AG04449 (cell line): Measurements from ENCODE around the gene TOR2A.

Experiments
- CTCF ChIA-PET: fragments of 350-600 bp; formaldehyde crosslinking; extraction: SDS; loops from one replicate; lab custom pipeline; 2021; ENCODE audit warnings: antibody characterized with exemption; lab: Yijun Ruan, JAX
- POLR2A ChIA-PET: fragments of 400-600, 350-600 bp; formaldehyde crosslinking; extraction: SDS; loops from one replicate; lab custom pipeline; 2020; ENCODE audit warnings: antibody characterized with exemption, inconsistent platforms; lab: Yijun Ruan, JAX
- DNase-seq: peaks from one replicate; pipeline ENCODE4 v3.0.0-alpha.2; 2010; ENCODE audit warnings: low read depth, low spot score
- H3K4me3 ChIP-seq: 2 replicates; pipeline ENCODE4 v1.5.1; 2011; ENCODE audit warnings: low read depth, mild to moderate bottlenecking, control low read depth, low read length
- TF ChIP-seq, protein P1 (sequence below): IDR thresholded peaks from one replicate; pipeline ENCODE4 v1.5.1; 2011; ENCODE audit warnings: mild to moderate bottlenecking, moderate library complexity, low read length, control low read depth, inconsistent platforms; ENCODE audit not compliant: insufficient read depth; ENCODE audit errors: missing control alignments

The TOR2A gene

DNA sequence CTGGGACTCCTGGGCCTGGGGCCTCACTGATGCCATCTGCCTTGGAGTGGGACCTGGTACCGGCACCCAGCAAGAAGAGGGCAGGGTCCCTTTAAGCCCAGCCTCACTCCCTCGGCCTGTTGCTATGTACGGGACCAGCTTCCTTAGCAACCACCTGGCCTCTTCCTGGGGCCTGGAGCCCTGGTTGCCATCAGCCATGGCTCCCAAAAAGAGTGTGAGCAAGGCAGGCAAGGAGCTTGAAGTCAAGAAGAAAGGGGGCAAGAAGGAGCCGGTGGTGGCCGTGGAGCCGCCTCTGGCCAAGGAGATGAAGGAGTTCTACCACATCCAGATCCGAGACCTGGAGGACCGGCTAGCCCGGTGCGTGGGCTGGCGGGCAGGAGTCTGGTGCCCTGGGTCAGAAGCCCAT is 28.3 kb downstream of the TOR2A start, which contains the start of gene CFAP157:
Gene CFAP157, plus strand, starts transcription at position 153 of the 406 bp plus-strand sequence. Its CDS starts 44 bp downstream, at position 197.
- ChIA-PET CTCF (interaction anchor here (1.5 kb wide), 1 partner anchor 28 kb away, joined by 5 read pairs; the partner anchor contains the start of gene TOR2A), POLR2A (interaction anchor here (1.1 kb wide), 1 partner anchor 94 kb away, joined by 3 read pairs; the partner anchor contains the start of gene STXBP1)
- no peak within 1 kb of the TSS for H3K4me3 ChIP-seq
- DNase-seq: no peak
- TF ChIP-seq, protein P1, sequence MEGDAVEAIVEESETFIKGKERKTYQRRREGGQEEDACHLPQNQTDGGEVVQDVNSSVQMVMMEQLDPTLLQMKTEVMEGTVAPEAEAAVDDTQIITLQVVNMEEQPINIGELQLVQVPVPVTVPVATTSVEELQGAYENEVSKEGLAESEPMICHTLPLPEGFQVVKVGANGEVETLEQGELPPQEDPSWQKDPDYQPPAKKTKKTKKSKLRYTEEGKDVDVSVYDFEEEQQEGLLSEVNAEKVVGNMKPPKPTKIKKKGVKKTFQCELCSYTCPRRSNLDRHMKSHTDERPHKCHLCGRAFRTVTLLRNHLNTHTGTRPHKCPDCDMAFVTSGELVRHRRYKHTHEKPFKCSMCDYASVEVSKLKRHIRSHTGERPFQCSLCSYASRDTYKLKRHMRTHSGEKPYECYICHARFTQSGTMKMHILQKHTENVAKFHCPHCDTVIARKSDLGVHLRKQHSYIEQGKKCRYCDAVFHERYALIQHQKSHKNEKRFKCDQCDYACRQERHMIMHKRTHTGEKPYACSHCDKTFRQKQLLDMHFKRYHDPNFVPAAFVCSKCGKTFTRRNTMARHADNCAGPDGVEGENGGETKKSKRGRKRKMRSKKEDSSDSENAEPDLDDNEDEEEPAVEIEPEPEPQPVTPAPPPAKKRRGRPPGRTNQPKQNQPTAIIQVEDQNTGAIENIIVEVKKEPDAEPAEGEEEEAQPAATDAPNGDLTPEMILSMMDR: no peak

DNA sequence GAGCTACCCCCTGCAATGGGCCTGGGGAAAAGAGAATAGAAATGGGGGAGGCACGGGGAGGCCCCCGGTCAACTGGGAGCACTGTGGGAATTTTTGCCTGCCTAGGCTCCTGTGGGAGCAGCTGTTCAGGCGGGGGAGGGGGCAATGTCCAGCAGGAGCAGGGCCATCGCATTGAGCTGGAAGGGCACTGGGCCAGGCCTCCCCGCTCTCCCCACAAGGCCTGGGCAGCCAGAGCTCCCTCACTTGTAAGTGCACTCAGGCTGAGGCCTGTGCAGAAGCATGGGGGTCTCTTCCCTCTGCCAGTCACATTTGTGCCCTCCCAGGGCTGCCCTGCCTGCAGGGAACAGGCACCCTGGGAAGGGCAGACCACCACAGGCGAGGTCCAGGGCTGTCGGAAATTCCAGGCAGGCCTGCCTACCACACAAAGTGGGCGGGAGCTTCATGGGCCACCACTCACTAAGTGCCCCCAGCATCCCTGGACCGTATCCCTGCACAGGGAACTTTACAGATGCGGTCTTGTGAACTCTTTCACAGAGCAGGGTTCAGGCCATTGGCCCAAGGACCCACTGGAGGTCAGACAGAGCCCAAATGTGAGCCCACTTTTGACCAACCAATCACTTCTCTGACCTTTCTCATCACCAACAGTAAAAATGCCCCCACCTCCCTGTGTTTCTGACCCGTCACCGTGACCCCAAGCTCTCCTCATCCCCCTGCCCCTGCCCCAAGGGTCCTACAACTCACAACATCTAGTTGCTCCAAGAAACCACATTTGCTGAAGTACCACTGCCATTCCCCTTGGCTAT is 29.3 kb downstream of the TOR2A start:
- POLR2A ChIA-PET: no interaction called here
- no peak for DNase-seq
- TF ChIP-seq, protein P1: no peak
- CTCF ChIA-PET: interaction anchor here (0.8 to 1.0 kb wide), 2 partner anchors 29 to 115 kb away, joined by 3 to 5 read pairs; partner anchors contain the start of gene TOR2A
- no peak overlapping the region for H3K4me3 ChIP-seq

DNA sequence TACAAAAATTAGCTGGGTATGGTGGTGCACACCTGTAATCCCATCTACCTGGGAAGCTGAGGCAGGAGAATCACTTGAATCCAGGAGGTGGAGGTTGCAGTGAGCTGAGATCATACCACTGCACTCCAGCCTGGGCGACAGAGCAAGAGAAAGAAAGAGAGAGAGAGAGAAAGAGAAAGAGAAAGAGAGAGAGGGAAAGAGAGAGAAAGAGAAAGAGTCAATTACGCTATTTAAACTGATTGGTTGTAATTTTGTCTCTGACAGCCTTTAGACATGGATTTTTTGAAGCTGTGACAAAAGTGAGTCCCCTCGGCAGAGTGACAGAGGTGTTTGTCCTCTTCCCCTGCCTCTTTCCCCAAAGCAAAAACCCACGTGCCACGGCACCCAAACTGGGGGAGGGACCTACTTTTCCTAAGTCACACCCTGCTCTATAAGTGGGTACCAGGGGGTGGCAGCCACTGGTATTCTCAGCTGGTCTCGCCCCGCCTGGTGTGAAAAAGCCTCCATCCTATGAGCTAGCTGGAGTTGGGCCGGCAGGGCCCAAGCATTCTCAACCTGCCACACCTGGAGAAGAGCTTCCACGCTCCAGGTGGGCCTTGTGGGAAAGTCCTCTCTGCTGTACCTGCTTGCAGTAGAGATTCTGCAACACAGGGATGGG is 31.7 kb downstream of the TOR2A start:
- ChIA-PET POLR2A (no interaction called here), CTCF (interaction anchor here (0.6 to 1.5 kb wide), 2 partner anchors 31 to 207 kb away, joined by 3 to 9 read pairs; partner anchors contain the start of gene TOR2A)
- TF ChIP-seq, protein P1: no peak
- H3K4me3 ChIP-seq: no peak overlapping the region
- DNase-seq: no peak

DNA sequence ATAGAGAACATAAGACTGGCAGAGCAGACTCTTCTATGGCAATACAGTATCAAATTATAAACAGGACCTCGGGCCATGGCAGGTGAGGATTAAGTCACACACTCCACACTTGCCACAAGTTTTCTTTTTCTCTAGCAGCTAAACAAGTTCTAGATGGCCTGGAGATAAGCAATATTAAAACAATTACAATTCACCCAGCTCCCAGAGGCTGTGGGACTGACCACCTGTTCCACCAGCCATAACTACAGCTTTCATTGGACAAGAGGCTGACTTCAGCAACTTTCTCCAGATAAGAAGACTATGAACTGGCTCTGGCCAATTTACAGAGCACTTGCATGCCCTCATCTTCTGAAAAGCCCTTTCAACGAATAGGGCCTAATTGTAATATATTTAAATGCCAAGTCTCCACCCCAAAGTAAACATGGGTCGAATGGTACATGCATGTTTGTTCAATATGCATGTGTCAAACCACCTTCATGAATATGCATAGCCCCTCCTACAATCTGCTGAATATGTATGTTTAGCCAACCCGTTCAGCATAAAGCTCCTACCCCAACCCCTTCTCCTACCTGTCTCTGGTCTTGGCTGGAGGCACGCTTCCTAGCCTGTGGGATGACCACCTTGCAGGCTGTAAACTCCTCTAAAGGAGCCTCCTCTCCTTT is 34.4 kb downstream of the TOR2A start:
- TF ChIP-seq, protein P1: no peak
- ChIA-PET POLR2A (no interaction called here), CTCF (interaction anchor here (1.4 to 1.5 kb wide), 2 partner anchors 15 to 35 kb away, joined by 3 to 6 read pairs; partner anchors contain the start of genes PTRH1, TOR2A and TTC16)
- H3K4me3 ChIP-seq: no peak overlapping the region
- no peak for DNase-seq

DNA sequence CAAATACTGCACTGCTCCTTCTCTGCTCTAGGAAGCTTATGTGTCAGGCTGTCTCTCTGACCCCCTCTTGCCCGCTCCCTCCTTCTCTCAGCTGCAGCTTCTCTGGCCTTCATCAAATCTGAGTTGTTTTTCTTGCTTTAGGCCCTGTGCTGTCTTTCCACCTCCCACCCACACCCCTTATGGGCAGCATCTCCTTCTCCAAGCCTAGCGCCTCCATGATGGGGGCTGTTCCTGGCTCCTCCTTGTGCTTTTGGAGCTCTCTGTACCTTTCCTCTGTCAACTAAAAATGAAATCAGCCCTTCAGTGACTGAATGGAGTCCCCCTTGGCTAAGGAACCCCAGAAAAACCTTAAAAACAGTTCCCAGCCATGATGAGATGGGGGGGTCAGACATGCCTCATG is 35.0 kb downstream of the TOR2A start:
- H3K4me3 ChIP-seq: no peak overlapping the region
- no peak for DNase-seq
- POLR2A ChIA-PET: interaction anchor here (0.6 kb wide), 1 partner anchor 74 kb away, joined by 3 read pairs; no protein-coding TSS in a partner anchor
- CTCF ChIA-PET: interaction anchor here (1.4 to 1.5 kb wide), 2 partner anchors 15 to 35 kb away, joined by 3 to 6 read pairs; partner anchors contain the start of genes PTRH1, TOR2A and TTC16
- TF ChIP-seq, protein P1: no peak
